DOHH2 (cell line): Measurements from ENCODE around the gene CSMD2.

Experiments
- H3F3A ChIP-seq: fragments of 200-600 bp; sonication (generic), shearing (Covaris generic); 2 replicates; pipeline ENCODE4 v1.6.0; 2016; ENCODE audit warnings: antibody characterized with exemption, mild to moderate bottlenecking; ENCODE audit not compliant: control insufficient read depth, insufficient read depth
- H3K27ac ChIP-seq: fragments of 200-600 bp; sonication (generic); 2 replicates; pipeline ENCODE4 v1.5.1; 2014; ENCODE audit warnings: low read depth, mild to moderate bottlenecking, low read length, moderate library complexity
- H3K27me3 ChIP-seq: fragments of 200-600 bp; sonication (generic); 2 replicates; pipeline ENCODE4 v1.6.1; 2014; ENCODE audit warnings: mild to moderate bottlenecking, low read length, mixed read lengths; ENCODE audit not compliant: control insufficient read depth
- H3K36me3 ChIP-seq: fragments of 200-600 bp; sonication (generic); 2 replicates; pipeline ENCODE4 v1.6.1; 2014; ENCODE audit warnings: mild to moderate bottlenecking, low read length, moderate library complexity, mixed read lengths; ENCODE audit not compliant: control insufficient read depth
- H3K4me1 ChIP-seq: fragments of 200-600 bp; sonication (generic); 2 replicates; pipeline ENCODE4 v1.6.1; 2014; ENCODE audit warnings: mild to moderate bottlenecking, low read length, mixed read lengths; ENCODE audit not compliant: control insufficient read depth
- H3K4me2 ChIP-seq: fragments of 200-600 bp; sonication (generic); 2 replicates; pipeline ENCODE4 v1.6.0; 2014; ENCODE audit warnings: mild to moderate bottlenecking, low read length, moderate library complexity
- H3K4me3 ChIP-seq: fragments of 200-600 bp; sonication (generic); 2 replicates; pipeline ENCODE4 v1.5.1; 2014; ENCODE audit warnings: mild to moderate bottlenecking, low read length, mixed read lengths
- H3K79me2 ChIP-seq: fragments of 200-600 bp; sonication (generic); 2 replicates; pipeline ENCODE4 v1.6.1; 2014; ENCODE audit warnings: mild to moderate bottlenecking, low read length, mixed read lengths; ENCODE audit not compliant: control insufficient read depth
- H3K9me2 ChIP-seq: fragments of 200-600 bp; sonication (generic); replicated peaks from 2 replicates; pipeline ENCODE4 v1.6.1; 2014; ENCODE audit warnings: mild to moderate bottlenecking, low read length, mixed read lengths; ENCODE audit not compliant: control insufficient read depth
- H3K9me3 ChIP-seq: fragments of 200-600 bp; sonication (generic); 2 replicates; pipeline ENCODE4 v1.6.1; 2014; ENCODE audit warnings: antibody characterized with exemption, low read length, mixed read lengths; ENCODE audit not compliant: control insufficient read depth, insufficient read depth
- H4K20me1 ChIP-seq: fragments of 200-600 bp; sonication (generic); 2 replicates; pipeline ENCODE4 v1.6.0; 2014; ENCODE audit warnings: low read depth, mild to moderate bottlenecking, antibody characterized with exemption, low read length, moderate library complexity; ENCODE audit not compliant: control insufficient read depth, insufficient read depth
- CTCF ChIP-seq: fragments of 200-600 bp; sonication (generic); IDR thresholded peaks from one replicate; pipeline ENCODE4 v1.5.1; 2014; ENCODE audit warnings: antibody characterized with exemption, mild to moderate bottlenecking, low read depth, low read length; ENCODE audit not compliant: poor library complexity, severe bottlenecking
- EZH2phosphoT487 ChIP-seq: fragments of 200-600 bp; sonication (generic); IDR thresholded peaks from 2 replicates; pipeline ENCODE4 v1.6.1; 2017; ENCODE audit warnings: borderline replicate concordance, mild to moderate bottlenecking, antibody characterized with exemption, low read length, moderate library complexity, mixed read lengths

The CSMD2 gene

GRCh38 chr1:33573661-33574060, 591.4 kb downstream of the CSMD2 start:
- H3K4me2 ChIP-seq = no peak overlapping the region
- H4K20me1 ChIP-seq = no peaks in the 10 kb centered on the region
- H3F3A ChIP-seq = no peaks in the 10 kb centered on the region
- H3K36me3 ChIP-seq = no peaks in the 10 kb centered on the region
- H3K4me1 ChIP-seq = peaks cover 6% of the 10 kb centered on the region
- TF ChIP-seq CTCF (no peak), EZH2phosphoT487 (no peak)
- H3K4me3 ChIP-seq = no peak overlapping the region
- H3K79me2 ChIP-seq = no peaks in the 10 kb centered on the region
- 0 out of 2 replicates have a peak, but pooled peaks cover 3% of the 10 kb centered on the region for H3K27me3 ChIP-seq
- no peaks in the 10 kb centered on the region for H3K9me2 ChIP-seq
- no peaks in the 10 kb centered on the region for H3K9me3 ChIP-seq
- no peak overlapping the region for H3K27ac ChIP-seq

- Histone ChIP-seq H3K4me1 (peaks cover 6% of the 10 kb centered on the region), H3K79me2 (no peaks in the 10 kb centered on the region), H3K27me3 (0 out of 2 replicates have a peak, but pooled peaks cover 3% of the 10 kb centered on the region), H3K9me3 (no peaks in the 10 kb centered on the region), H3K36me3 (no peaks in the 10 kb centered on the region), H3F3A (no peaks in the 10 kb centered on the region), H3K4me3 (no peak overlapping the region), H3K27ac (no peak overlapping the region), H3K9me2 (no peaks in the 10 kb centered on the region), H3K4me2 (no peak overlapping the region), H4K20me1 (no peaks in the 10 kb centered on the region)
- TF ChIP-seq CTCF = no peak
- TF ChIP-seq EZH2phosphoT487 = no peak
Measured at GRCh38 chr1:33572387-33572786, 592.6 kb downstream of the CSMD2 start.

- no peak overlapping the region for H3K4me2 ChIP-seq
- H3K36me3 ChIP-seq = no peaks in the 10 kb centered on the region
- no peak overlapping the region for H3K4me3 ChIP-seq
- H3K9me2 ChIP-seq = no peaks in the 10 kb centered on the region
- H3F3A ChIP-seq = no peaks in the 10 kb centered on the region
- no peak overlapping the region for H3K27ac ChIP-seq
- H3K9me3 ChIP-seq = no peaks in the 10 kb centered on the region
- no peak for TF ChIP-seq CTCF
- TF ChIP-seq EZH2phosphoT487 = no peak
- no peaks in the 10 kb centered on the region for H4K20me1 ChIP-seq
- no peaks in the 10 kb centered on the region for H3K4me1 ChIP-seq
- H3K27me3 ChIP-seq = 0 out of 2 replicates have a peak, but pooled peaks cover 5% of the 10 kb centered on the region
- H3K79me2 ChIP-seq = no peaks in the 10 kb centered on the region
Measured at GRCh38 chr1:33569331-33569730, 595.7 kb downstream of the CSMD2 start.
